NCI-H510A (cell line): ENCODE data around the gene TK2.

Experiments used
- DNase-seq: peaks from one replicate; lab custom pipeline; 2025; lab: John Stamatoyannopoulos, UW

Gene TK2

DNA sequence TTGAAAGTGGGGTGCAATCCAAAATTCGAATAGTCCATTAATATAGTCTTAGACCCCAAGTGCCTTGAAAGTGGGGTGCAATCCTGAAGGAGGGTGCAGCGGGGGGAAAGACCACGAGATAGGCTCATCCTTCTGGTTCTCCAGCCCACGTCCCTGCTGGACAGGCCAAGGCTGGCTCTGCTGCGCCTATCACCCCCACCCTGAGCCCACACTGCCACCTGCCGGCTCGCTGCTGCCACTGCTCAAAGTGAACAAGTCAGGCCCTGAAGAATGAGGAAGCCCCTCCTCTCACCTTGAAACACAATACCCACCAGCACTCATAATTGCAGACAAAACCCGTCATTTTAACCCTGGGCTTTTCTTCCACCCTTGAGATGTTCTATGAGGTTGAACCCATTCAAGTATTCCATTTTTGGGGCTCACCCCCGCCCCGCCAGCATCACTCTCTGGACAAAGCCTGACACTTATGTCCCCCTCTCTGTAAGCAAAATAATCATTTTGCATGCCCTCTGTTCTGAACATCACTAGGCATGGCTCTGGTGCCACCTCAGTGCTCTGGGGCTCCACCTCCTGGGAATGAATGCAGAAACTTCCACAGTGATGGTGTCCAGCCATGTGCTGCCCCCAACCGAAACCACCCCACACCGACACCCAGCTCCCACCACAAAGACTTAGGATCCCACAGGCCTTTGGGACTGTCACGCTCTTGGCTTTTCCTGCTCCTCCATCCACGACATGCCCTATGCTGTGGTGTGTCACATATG lies 66.1 kb downstream of the TK2 start:
- DNase-seq, result peak; percentile 17

GRCh38 chr16:66481943-66482390 lies 68.0 kb downstream of the TK2 start:
- no peak for DNase-seq

GRCh38 chr16:66481081-66481942 lies 68.6 kb downstream of the TK2 start:
- DNase-seq, result no peak

DNA sequence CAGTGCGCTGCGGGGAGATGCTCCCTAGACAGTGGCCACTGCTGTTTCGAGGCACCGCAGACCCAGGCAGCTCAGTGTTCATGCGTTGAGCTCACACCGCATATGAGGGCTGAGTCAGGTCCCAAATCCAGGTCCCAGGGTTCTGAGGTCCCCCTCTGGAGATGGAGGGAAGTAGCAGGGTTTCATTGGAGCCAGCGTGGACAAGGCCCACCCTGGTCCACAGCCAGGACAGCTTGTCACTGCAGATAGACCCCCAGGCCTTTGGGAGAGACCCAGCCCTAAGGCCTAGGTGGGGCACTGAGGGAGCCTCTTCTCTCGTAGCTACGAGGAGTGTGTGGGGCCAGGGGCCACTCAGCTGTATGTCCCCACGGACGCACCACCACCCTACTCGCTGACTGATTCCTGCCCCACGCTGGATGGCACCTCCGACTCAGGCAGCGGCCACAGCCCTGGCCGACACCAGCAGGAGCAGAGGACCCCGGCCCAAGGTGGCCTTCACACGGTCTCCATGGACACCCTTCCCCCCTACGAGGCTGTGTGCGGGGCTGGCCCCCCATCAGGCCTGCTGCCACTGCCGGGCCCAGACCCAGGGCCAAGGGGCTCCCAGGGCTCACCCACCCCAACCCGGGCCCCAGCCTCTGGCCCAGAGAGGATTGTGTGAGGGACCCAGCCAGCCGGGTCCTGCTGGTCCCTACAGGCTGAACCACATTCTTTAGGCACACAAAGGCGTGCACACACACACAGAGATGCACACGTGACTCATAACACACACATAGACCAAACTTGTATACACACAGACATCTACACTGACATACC lies 69.4 kb downstream of the TK2 start:
- no peak for DNase-seq

GRCh38 chr16:66479661-66480264 lies 70.2 kb downstream of the TK2 start:
- DNase-seq, result no peak

- DNase-seq, result peak; percentile 57
These were observed 71.0 kb downstream of the TK2 start for GRCh38 chr16:66478733-66479511.

DNA sequence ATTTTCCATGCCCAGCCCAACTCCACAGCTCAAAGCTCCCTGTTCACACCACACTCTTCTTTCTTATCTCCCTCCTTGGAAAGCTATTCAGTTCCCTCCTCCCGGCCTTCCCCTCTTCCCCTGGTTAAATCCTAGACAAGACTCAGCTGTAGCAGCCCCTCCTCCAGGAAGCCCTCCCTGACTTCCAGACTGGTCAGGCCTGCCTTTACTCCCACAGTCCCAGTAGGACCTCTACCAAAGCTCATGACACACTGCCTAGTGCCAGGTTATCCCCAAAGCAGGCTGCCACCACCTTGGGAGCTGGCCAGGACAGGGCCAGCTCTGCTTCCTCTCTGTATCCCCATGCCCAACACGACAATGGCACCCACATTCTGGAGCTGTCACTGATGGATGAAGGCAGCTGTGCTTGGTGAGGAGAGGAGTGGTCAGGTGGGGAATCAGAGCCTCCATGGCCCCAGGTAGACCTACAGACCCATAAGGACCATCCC lies 72.8 kb downstream of the TK2 start:
- DNase-seq, result no peak

DNA sequence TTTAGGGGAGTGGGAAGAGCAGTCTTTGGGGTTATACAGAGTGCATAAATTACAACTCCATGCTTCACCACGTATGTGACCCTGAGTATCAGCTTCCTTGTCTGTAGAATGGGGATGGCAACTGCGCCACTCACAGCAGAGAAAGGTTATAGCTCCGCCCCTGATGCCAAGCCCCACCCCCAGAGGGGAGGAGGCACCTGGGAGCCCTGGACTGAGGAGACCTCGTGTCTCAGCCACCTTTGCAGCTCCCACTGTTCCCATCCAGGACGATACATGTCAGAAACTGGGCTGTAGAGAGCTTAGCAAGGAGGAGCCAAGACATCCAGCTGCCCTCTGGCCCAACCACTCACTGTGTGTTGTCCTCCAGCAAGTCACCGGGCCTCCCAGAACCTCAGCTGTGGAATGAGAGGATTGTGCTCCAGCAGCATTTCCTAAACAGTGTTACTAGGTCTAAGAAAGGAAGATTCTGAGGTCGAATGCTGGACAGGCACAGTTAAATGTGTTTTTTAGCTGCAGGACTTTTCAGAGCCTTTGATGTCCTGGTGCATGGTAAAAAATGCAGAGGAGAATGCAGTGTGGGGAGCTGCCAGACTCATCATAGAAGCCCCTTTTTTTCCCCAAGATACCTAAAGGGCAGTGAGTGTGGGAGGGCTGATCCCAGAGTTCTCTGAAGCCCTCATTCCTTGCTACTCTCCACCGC lies 73.4 kb downstream of the TK2 start:
- DNase-seq, result no peak

DNA sequence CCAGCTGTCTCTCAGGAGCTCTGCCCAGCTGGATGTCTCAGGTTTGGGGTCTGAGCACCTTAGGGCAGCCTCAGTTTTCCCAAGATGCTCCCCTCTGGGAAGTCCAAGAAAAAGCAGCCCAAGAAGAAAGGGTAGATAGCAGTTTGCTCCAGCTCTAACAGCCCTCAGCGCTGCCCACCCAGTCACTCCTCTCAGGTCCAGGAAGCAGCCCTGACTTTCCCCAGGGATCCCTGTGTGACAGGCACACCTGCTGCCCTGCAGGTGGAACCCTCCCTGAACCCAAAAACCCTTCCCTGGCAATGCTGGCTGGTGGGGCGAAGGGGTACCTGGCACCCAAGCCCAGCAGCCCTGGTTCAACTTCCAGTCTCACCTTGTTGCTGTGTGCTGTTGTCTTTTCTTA lies 74.7 kb downstream of the TK2 start:
- DNase-seq, result no peak

- peak; percentile 79 for DNase-seq
These were observed 75.1 kb downstream of the TK2 start for GRCh38 chr16:66474750-66475199.

- no peak for DNase-seq
These were observed 76.0 kb downstream of the TK2 start for GRCh38 chr16:66473654-66474519.

DNA sequence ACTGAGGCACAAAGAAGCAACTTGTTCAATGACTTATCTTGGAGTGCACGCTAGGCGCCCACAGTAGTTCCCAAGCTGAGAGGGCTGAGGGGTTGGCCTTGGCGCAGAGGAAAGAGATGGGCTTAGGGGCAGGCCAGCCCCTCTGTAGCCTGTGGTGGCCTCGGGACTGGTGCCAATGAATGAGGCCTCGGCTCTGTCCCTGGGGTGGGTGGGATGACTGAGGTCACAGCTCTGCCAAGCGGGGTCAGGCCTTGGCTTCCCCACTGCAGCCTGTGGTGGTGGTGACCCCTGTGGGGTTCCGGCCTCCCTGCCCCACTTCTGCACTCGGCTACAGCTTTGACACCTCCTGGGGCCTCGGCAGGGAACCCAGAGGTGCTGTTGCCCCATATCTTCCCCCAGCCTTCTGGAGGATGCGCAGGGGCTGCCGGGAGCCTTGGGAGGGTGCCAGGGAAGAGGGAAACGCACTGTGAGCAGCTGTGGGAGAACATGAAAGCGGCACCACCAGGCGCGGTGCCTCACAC lies 76.8 kb downstream of the TK2 start:
- DNase-seq, result no peak

GRCh38 chr16:66471716-66472393 lies 78.1 kb downstream of the TK2 start:
- no peak for DNase-seq

DNA sequence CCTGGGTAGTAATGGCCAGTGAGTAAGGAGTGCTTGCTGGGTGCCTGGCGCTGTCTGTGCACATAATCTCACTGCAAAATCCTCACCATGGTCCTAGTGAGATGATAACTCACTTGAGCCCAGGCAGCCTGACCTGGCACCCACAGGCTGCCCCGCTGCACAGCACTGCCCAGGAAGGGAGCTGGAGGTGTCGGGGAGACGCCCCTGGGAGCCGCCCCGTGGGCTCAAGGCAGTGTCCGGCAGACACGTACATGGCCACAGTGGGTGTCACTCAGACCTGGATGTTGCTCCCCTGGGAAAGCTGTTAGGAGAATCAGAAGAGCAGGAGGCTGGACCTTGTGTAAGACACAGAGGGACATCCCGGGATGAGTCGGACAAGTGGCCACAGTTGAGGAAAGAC lies 78.7 kb downstream of the TK2 start:
- DNase-seq, result no peak

DNA sequence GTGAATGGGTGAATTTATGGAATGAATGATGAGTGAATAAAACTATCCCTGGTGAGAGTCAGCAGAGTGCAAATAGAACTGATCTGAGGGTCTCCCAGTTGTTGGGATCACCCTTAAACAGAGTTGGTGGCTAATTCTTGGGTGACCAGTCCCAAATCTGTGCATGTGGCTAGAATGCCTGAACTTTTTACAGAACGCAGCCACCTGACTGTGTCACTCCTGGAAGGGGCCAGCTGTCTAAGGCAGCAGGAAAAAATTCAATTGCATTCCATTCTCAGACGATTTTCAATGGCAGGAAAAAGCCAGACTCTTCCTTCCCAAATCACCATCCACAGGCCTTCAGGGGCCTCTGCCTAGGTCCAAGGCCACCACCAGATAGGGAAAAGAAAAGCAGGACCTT lies 79.4 kb downstream of the TK2 start:
- DNase-seq, result no peak

- DNase-seq, result no peak
These were observed 79.9 kb downstream of the TK2 start for GRCh38 chr16:66469947-66470546.

GRCh38 chr16:66469291-66469946 lies 80.5 kb downstream of the TK2 start:
- no peak for DNase-seq
